Fibroblast of villous mesenchyme (primary cell): ENCODE measurements around the gene TTC21A. TPM values are rescaled to one million over a fixed set of nuclear protein-coding genes. Genes with fewer than 3 reads are reported as not detected.

ENCODE experiments used
- DNase-seq: peaks from one replicate; pipeline ENCODE4 v3.0.0-alpha.2; 2010; ENCODE audit warnings: low read depth
- H3K4me3 ChIP-seq: 2 replicates; pipeline ENCODE4 v1.5.1; 2011; ENCODE audit warnings: low read depth, mild to moderate bottlenecking, low read length
- CTCF ChIP-seq: IDR thresholded peaks from 2 replicates; pipeline ENCODE4 v1.5.1; 2012; ENCODE audit warnings: low read depth, mild to moderate bottlenecking, low read length; ENCODE audit not compliant: insufficient read depth
- total RNA-seq: library from RNA; depleted of rRNA; stranded (reverse); fragments of >200 nt; gene quantifications from 2 replicates; pipeline ENCODE4 v1.2.3, GENCODE V29; 2012

Gene TTC21A
- total RNA-seq, 1 donor: 3.9 TPM

GRCh38 chr3:39150803-39151631, 43.5 kb downstream of the TTC21A start:
- no peak for TF ChIP-seq CTCF
- peak overlapping the region; percentile 91 for H3K4me3 ChIP-seq
- DNase-seq: peak; percentile 98

GRCh38 chr3:39153977-39154279, 46.4 kb downstream of the TTC21A start:
- H3K4me3 ChIP-seq: peak overlapping the region; percentile 44
- DNase-seq: no peak
- TF ChIP-seq CTCF: no peak

- TF ChIP-seq CTCF: no peak
- DNase-seq: no peak
- peak overlapping the region; percentile 44 for H3K4me3 ChIP-seq
Measured at GRCh38 chr3:39154280-39155021, 47.0 kb downstream of the TTC21A start.

- no peak for TF ChIP-seq CTCF
- no peak overlapping the region for H3K4me3 ChIP-seq
- DNase-seq: peak; percentile 71
Measured at GRCh38 chr3:39156421-39156820, 48.9 kb downstream of the TTC21A start.

- H3K4me3 ChIP-seq: no peak overlapping the region
- TF ChIP-seq CTCF: no peak
- no peak for DNase-seq
Measured at GRCh38 chr3:39157359-39157758, 49.9 kb downstream of the TTC21A start.

- no peak overlapping the region for H3K4me3 ChIP-seq
- no peak for DNase-seq
- TF ChIP-seq CTCF: no peak
Measured at GRCh38 chr3:39158148-39158715, 50.8 kb downstream of the TTC21A start.
